IPS DF 6.9 (cell line): ENCODE measurements around the gene ITGAE.
"Not testable (repeated sequence)": the region's sequence is repeated elsewhere in the genome, so short reads cannot be mapped to it uniquely, and the experiment has no call there.

Experiments used
- DNase-seq: peaks from one replicate; pipeline ENCODE4 v3.0.0-alpha.2; 2013; ENCODE audit warnings: low read depth, low spot score
- H3K27ac ChIP-seq: one replicate; pipeline ENCODE4 v1.5.1; 2013; ENCODE audit warnings: low read length, control low read depth
- H3K27me3 ChIP-seq: 2 replicates; pipeline ENCODE4 v1.6.1; 2013; ENCODE audit warnings: mild to moderate bottlenecking, low read length; ENCODE audit not compliant: control insufficient read depth, insufficient read depth
- H3K36me3 ChIP-seq: 2 replicates; pipeline ENCODE4 v1.6.1; 2013; ENCODE audit warnings: low read length; ENCODE audit not compliant: control insufficient read depth, insufficient read depth
- H3K4me1 ChIP-seq: 2 replicates; pipeline ENCODE4 v1.6.1; 2013; ENCODE audit warnings: low read length; ENCODE audit not compliant: control insufficient read depth, insufficient read depth
- H3K4me3 ChIP-seq: 2 replicates; pipeline ENCODE4 v1.5.1; 2013; ENCODE audit warnings: mild to moderate bottlenecking, low read length
- H3K9me3 ChIP-seq: 2 replicates; pipeline ENCODE4 v1.6.1; 2013; ENCODE audit warnings: low read length, inconsistent platforms; ENCODE audit not compliant: control insufficient read depth, insufficient read depth
- whole genome bisulfite sequencing: extraction: QIAGEN DNeasy Blood & Tissue Kit; methylation state at CpG from one replicate; pipeline ENCODE4 v1.1.7; 2013; ENCODE audit warnings: mixed read lengths, missing lambda C conversion rate; ENCODE audit not compliant: insufficient read length, insufficient coverage; 5-methylcytosine and 5-hydroxymethylcytosine counted together

Gene ITGAE

DNA sequence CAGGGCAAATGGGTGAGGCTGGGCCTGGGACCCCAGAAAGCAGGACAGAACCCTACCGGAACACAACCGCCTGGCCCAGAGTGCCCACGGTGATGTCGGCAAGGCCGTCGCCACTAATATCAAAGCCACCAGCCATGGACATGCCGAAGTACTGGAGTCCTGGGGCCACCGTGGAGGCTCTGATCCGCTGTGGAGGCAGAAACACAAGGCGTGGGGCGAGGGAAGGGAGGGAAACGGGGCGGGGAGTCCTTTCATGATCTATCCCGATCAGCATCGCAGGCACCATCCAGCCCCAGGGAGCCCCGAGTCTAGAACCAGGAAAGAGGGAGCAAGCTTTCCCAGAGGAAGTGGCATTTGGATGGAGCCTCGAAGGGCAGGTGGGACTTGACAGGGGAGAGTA lies 50.7 kb downstream of the ITGAE start:
- H3K27me3 ChIP-seq, result no peaks in the 10 kb centered on the region
- no peak overlapping the region for H3K27ac ChIP-seq
- H3K36me3 ChIP-seq, result no peaks in the 10 kb centered on the region
- H3K9me3 ChIP-seq, result no peaks in the 10 kb centered on the region
- no peak overlapping the region for H3K4me3 ChIP-seq
- no CpG with 5 or more reads among the region's 17 CpGs for WGBS
- DNase-seq, result no peak
- no peaks in the 10 kb centered on the region; the same call in 1 of the 2 replicates for H3K4me1 ChIP-seq

DNA sequence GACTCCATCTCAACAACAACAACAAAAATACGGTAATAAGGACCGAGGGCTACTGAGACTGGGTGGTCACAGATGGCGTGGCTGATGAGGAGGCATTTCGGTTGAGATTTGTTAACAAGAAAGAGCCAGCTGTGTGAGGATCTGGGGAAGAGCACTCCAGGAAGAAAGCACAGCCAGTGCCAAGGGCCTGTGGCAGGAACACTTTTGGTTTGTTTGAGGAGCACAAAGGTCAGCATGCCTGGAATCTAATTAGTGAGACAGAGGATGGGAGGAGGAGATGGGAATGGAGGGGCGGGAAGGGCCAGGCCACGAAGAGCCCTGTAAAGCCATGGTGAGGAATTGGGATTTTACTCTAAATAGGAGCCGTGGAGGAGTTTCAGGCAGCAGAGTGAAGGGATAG lies 52.4 kb downstream of the ITGAE start:
- H3K27me3 ChIP-seq, result no peaks in the 10 kb centered on the region
- WGBS, result no CpG with 5 or more reads among the region's 7 CpGs
- no peaks in the 10 kb centered on the region for H3K36me3 ChIP-seq
- H3K9me3 ChIP-seq, result no peaks in the 10 kb centered on the region
- H3K27ac ChIP-seq, result no peak overlapping the region
- no peak for DNase-seq
- no peaks in the 10 kb centered on the region; the same call in 1 of the 2 replicates for H3K4me1 ChIP-seq
- H3K4me3 ChIP-seq, result no peak overlapping the region

DNA sequence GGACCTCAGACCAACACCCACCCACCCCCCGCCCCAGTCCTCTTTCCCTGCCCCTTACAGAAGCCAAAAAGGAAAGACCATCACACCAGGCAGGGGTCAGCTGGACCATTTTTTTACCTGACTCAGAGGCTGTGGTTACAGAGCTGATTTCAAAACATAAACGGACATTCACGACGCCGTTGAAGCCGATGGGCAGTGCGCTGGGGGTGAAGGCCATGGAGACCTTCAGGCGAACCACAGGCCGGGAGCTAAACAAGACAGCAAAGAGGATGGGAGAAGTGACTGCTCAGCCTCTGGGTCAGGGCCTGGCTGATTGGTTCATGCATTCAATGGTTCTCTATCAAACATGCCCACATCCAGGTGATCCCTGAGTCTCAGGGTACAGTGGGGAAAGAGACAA lies 53.2 kb downstream of the ITGAE start:
- H3K36me3 ChIP-seq, result no peaks in the 10 kb centered on the region
- no peak for DNase-seq
- WGBS, result no CpG with 5 or more reads among the region's 9 CpGs
- H3K4me3 ChIP-seq, result no peak overlapping the region
- no peaks in the 10 kb centered on the region for H3K9me3 ChIP-seq
- H3K4me1 ChIP-seq, result no peaks in the 10 kb centered on the region
- no peaks in the 10 kb centered on the region for H3K27me3 ChIP-seq
- no peak overlapping the region for H3K27ac ChIP-seq

DNA sequence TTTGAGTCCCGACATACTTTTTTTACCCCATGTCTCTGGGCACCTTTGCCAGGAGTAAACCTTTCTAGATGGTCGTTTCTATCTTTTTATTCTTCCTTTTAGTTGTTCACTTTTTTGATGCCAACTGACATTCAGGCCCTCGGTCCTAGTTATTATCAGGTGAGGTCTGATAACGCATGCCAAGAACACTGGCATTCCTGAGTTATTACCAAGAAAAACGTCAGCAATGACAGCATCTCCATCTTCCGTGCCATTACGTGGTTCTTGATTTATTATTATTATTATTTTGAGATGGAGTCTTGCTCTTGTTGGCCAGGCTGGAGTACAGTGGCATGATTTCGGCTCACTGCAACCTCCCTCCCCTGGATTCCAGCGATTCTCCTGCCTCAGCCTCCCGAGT lies 55.9 kb downstream of the ITGAE start:
- WGBS, result no CpG with 5 or more reads among the region's 10 CpGs
- Histone ChIP-seq H3K4me3 (no peak overlapping the region), H3K4me1 (no peaks in the 10 kb centered on the region), H3K36me3 (no peaks in the 10 kb centered on the region), H3K27me3 (no peaks in the 10 kb centered on the region), H3K27ac (no peak overlapping the region), H3K9me3 (no peaks in the 10 kb centered on the region)
- DNase-seq, result no peak

DNA sequence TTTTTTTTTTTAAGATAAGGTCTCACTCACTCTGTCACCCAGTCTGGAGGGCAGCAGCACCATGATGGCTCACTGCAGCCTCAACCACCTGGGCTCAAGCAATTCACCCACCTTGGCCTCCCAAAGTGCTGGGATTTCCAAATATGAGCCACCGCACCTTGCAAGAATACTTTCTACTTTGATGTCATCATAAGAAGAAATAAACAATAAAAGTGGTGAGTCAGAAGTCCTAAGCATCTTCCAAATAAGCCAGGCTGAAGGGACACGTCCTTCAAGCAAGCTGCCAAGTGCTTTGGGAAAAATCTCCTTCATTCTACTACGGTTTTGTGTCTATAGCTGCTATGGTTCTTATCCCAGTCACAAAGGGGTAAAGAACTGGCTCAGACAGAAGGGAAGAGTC lies 57.0 kb downstream of the ITGAE start:
- no CpG with 5 or more reads among the region's 3 CpGs for WGBS
- Histone ChIP-seq H3K36me3 (no peaks in the 10 kb centered on the region), H3K9me3 (no peaks in the 10 kb centered on the region), H3K27me3 (no peaks in the 10 kb centered on the region), H3K27ac (no peak overlapping the region), H3K4me1 (no peaks in the 10 kb centered on the region), H3K4me3 (no peak overlapping the region)
- DNase-seq, result no peak

DNA sequence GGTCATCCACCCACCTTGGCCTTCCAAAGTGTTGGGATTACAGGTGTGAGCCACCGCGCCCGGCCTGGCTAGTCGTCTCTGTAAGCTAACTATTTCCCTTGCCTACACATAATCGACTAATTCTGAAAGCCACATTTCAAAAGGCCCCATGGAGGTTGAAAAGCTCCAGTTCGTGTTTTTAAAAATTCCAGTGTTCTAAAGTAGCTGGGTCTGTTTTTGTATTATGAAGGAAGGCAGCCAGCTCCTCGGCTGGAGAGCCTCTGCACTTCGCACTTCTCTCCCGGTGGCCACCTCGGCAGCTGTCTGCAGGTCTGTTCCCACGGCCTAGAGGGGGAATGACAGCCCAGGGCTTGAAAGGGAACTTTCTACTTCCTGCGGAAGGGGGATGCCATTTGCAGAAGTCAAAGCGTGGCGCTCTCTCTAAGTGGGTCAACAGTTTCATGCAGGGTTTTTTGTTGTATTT lies 60.3 kb downstream of the ITGAE start:
- Histone ChIP-seq H3K27me3 (no peaks in the 10 kb centered on the region), H3K9me3 (no peaks in the 10 kb centered on the region), H3K27ac (no peak overlapping the region), H3K36me3 (no peaks in the 10 kb centered on the region), H3K4me3 (no peak overlapping the region), H3K4me1 (peaks cover 1% of the 10 kb centered on the region; the same call in 1 of the 2 replicates)
- WGBS, result no CpG with 5 or more reads among the region's 14 CpGs
- no peak for DNase-seq

DNA sequence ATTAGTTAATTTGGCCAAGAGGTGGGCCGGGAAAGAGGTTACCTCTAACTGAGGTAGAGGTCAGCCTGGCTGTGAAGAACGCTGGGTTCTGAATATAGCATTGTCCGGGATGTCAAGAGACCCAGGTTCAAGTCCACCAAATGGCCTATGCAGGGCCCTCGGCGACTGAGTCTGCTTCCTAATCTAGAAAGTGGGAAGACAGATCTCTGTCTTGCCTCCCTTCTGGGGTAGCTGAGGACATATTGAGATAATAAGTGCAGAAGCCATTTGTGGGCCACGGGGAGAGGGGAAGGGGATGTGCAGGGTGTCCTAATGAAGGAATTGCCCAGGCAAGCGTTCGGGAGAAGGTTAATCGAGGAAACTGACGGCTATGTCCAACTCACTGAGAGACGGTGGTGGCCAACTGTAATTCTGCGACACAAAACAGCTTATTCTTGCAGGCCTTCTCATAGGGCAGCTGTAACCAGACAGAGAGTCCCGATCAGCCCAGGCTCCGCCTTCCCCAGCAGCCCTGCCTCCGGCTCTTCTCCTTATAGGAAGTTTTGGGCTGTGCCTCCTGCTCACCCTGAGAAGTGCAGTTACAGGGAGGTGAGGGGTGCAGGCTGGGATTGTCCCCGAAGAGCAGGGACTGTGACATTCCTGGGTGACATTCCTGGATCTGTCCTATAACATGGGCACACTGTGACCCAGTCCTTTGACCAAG lies 61.4 kb downstream of the ITGAE start:
- no peaks in the 10 kb centered on the region for H3K9me3 ChIP-seq
- DNase-seq, result no peak
- H3K4me3 ChIP-seq, result no peak overlapping the region
- H3K4me1 ChIP-seq, result peaks cover 1% of the 10 kb centered on the region; the same call in 1 of the 2 replicates
- no peak overlapping the region for H3K27ac ChIP-seq
- no peaks in the 10 kb centered on the region for H3K27me3 ChIP-seq
- H3K36me3 ChIP-seq, result no peaks in the 10 kb centered on the region
- no CpG with 5 or more reads among the region's 16 CpGs for WGBS

DNA sequence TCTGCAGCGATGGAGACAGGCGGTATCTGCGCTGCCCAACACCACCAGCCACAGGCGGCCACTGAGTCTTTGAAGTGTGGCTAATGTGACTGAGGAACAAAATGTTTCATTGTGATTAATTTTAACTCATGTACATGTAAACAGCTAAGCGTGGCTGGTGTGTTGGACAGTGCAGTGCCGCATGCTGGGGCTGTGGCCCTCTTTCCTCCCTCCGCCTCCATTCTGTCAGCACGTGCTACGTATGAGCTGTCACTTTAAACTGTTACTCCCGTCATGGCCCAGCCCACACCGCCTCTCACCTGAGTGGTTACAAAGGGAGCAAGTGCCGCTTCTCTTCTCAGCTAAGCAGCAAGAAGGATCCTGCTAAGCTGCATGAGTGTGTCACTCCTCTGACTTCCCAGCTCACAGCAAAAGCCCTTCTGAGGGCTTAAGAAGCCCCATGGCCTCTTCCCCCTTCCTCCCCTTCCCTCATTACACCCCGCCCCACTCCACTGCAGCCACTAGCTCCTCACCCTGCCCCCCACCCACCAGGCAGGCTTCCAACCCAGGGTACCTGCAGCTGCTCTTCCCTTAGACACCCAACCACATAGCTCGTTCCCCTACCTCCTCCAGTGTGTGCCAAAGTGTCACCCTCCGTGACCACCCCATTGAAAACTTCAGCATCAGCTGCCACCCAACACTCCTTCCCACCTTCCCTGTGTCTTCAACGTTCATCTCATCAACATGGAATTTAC lies 62.3 kb downstream of the ITGAE start:
- no CpG with 5 or more reads among the region's 16 CpGs for WGBS
- H3K36me3 ChIP-seq, result no peaks in the 10 kb centered on the region

DNA sequence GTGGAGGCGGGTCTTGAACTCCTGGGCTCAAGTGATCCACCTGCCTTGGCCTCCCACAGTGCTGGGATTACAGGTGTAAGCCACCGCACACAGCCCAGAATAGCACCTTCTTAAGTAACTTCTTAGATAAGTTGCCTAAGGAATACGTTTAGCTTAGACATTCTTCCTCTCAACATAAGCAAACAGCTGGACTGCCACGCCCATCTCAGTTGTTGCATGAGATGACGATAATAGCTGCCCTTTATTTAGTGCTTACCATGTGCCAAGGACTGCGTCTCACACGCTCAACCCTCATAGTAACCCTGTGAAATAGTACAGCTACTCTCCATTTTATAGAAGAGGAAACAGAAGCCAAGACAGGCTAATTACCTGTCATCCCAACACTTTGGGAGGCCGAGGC lies 65.5 kb downstream of the ITGAE start:
- no CpG with 5 or more reads among the region's 8 CpGs for WGBS
- Histone ChIP-seq H3K36me3 (no peaks in the 10 kb centered on the region), H3K4me1 (peaks cover 4% of the 10 kb centered on the region)

More for the DNA sequence above, 62.3 kb downstream of the ITGAE start:
- Histone ChIP-seq H3K4me3 (no peak overlapping the region), H3K27me3 (no peaks in the 10 kb centered on the region), H3K9me3 (no peaks in the 10 kb centered on the region), H3K27ac (no peak overlapping the region), H3K4me1 (peaks cover 1% of the 10 kb centered on the region; the same call in 1 of the 2 replicates)
- DNase-seq, result no peak

DNA sequence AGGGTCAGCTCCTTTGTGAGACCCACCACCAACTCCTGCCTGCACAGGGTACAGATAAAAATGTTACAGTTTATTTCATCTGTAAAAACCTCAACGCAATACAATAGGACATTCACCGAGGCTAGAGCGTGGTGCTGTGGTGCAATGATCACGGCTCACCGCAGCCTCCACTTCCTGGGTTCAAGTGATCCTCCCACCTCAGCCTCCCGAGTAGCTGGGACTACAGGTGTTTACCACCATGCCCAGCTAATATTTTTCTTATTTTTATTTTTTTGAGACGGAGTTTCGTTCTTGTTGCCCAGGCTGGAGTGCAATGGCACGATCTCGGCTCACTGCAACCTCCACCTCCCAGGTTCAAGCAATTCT lies 66.1 kb downstream of the ITGAE start:
- not testable (repeated sequence) for H3K9me3 ChIP-seq, H3K36me3 ChIP-seq, H3K27ac ChIP-seq, H3K27me3 ChIP-seq, H3K4me1 ChIP-seq, H3K4me3 ChIP-seq, DNase-seq
- no CpG with 5 or more reads among the region's 10 CpGs for WGBS

More for the DNA sequence above, 65.5 kb downstream of the ITGAE start:
- DNase-seq, result no peak
- no peaks in the 10 kb centered on the region for H3K27me3 ChIP-seq
- H3K27ac ChIP-seq, result no peak overlapping the region
- H3K9me3 ChIP-seq, result no peaks in the 10 kb centered on the region
- no peak overlapping the region for H3K4me3 ChIP-seq
